ENCODE data around the gene SRRM2.

SRRM2 gene

GRCh38 chr16:2779151-2779920, 26.9 kb downstream of the SRRM2 start:
- no peak for DNase-seq

GRCh38 chr16:2779978-2780898, 27.8 kb downstream of the SRRM2 start:
- no peak for DNase-seq

- peak in 1 of 2 experiments; percentile 16 for DNase-seq
Observed at GRCh38 chr16:2782583-2783351, 30.3 kb downstream of the SRRM2 start.

DNA sequence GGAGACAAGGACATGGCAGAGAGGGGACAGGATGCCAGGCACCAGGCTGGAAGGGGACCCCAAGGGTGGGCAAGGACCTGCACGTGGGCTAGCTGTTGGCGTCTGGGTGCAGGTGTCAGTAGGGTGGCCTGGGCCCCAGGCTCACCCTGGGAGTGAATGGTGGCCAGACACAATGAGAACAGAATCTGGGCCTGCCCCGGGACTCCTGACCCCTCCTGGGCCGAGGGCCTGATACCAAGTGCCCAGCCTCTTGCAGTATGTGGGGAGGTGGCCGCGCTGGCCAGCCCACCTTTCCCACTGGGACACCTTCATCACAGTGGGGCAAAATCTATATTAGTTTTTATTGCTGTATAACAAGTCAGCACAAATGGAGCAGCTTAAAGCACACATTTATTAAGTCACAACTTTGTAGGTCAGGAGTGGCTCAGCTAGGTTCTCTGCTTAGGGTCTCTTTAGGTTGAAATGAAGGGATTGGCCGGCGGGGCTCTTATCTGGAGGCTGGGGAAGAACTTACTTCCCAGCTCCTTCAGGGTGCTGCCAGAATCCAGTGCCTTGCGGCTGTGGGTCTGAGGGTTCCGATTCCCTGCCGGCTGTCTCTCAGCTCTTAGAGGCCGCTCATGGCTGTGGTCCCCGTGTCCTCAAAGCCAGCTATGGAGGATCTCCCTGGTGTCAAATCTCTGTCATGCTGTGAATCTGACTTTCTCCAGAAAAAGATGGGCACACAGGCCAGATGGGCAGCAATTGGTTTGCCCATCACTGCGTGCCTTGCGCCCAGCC, 31.3 kb downstream of the SRRM2 start:
- no peak for DNase-seq

- DNase-seq = no peak
Observed at GRCh38 chr16:2784358-2785100, 32.1 kb downstream of the SRRM2 start.

DNA sequence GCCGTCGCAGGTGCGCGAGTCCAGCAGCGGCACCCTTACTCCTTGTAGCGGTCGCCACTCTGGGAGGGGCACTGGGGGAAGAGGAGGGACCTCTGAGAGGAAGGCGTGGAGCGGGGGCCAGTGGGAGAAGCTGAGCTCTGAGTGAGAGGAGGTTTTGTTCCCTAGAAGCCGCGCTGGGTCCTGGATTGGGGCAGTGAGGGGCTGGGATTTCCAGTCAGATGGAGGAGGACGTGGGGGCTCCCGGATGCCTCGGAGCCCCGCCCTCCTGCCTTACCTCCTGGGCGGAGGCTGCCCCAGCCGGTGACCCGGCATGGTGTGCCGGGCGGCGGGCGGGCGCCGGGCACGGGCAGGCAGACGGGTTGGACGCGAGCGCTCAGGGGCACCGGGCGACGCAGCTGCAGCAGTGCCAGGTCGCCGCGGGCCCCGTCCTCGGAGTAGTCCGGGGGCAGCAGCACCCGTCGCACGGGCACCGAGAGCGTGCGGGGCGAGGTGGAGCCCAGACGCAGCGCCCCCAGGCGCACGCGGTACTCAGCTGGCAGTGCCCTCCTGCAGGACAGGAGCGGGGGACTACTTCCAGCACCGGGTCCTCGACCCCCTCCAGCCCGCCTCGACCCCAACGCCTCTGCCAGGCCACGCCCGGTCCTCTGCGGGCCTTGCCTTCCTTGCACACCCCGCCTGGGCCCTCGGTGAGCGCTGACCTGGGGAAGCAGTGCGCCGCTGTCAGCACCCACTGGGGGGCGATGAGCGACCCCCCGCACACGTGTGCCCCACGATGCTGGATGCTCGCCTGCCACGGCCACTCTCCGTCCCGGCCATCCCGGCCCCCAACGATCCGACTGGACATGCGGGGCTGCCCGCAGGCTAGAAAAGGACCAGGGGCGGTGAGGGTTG, 32.9 kb downstream of the SRRM2 start:
- DNase-seq = no peak

- DNase-seq = no peak
Observed at GRCh38 chr16:2786061-2786825, 33.8 kb downstream of the SRRM2 start.

GRCh38 chr16:2786826-2787151, 34.4 kb downstream of the SRRM2 start:
- no peak for DNase-seq

GRCh38 chr16:2787406-2787805, 35.0 kb downstream of the SRRM2 start, which contains the start of gene PRSS33:
TSS of gene PRSS33 (minus strand) at chr16:2787560. CDS start at chr16:2786547, 1,013 bp downstream.
- DNase-seq = no peak

- DNase-seq = no peak
Observed at GRCh38 chr16:2787961-2788360, 35.5 kb downstream of the SRRM2 start.

GRCh38 chr16:2790631-2791030, 38.2 kb downstream of the SRRM2 start:
- no peak for DNase-seq

DNA sequence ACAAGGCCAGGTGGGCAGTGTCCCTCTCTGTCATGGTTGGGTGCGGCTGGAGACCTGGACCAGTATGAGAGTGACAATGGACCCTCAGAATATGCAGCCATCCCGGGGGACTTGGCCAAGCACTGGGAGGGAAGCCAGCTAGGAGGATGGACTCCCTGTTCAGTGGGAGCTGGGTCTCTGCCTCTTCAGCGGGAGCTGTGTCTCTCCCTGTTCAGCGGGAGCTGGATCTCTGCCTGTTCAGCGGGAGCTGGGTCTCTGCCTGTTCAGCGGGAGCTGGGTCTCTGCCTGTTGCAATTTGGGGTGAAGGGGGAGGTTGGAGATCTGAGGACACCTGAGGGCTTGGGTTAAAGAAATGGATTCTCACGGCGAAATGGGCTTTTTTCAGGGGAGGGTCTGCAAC, 38.7 kb downstream of the SRRM2 start:
- no peak for DNase-seq

DNA sequence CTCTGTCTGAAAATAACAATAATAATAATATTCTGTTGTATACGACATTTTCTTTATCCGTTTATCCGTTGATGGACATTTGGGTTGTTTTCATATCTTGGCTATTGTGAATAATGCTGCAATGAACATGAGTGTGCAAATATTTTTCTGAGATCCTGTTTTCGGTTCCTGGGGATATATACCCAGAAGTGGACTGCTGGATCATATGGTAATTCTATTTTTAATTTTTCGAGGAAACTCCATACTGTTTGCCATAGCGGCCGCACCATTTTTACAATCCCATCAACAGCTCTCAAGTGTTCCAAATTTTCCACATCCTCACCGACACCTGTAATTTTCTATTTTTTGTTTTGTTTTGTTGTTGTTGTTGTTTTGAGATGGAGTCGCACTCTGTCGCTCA, 40.5 kb downstream of the SRRM2 start:
- DNase-seq = no peak

- no peak for DNase-seq
Observed at GRCh38 chr16:2795395-2796143, 43.1 kb downstream of the SRRM2 start.

DNA sequence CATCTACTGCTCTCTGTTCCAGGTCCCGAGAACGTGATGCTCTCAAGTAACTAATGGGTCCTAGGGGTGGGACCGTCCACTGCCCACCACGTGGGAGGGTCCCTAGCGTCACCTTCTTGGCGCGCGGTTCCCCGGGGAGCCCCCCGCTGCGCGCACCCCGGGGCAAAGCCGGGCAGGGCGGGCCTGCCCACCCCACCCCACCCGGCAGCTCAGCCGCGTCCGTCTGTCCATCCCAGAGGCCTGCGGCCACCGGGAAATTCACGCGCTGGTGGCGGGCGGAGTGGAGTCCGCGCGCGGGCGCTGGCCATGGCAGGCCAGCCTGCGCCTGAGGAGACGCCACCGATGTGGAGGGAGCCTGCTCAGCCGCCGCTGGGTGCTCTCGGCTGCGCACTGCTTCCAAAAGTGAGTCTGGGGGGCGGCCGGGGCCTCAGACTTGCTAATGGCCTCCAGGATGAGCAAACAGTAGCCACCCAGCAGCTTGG, 46.3 kb downstream of the SRRM2 start:
- no peak for DNase-seq

DNA sequence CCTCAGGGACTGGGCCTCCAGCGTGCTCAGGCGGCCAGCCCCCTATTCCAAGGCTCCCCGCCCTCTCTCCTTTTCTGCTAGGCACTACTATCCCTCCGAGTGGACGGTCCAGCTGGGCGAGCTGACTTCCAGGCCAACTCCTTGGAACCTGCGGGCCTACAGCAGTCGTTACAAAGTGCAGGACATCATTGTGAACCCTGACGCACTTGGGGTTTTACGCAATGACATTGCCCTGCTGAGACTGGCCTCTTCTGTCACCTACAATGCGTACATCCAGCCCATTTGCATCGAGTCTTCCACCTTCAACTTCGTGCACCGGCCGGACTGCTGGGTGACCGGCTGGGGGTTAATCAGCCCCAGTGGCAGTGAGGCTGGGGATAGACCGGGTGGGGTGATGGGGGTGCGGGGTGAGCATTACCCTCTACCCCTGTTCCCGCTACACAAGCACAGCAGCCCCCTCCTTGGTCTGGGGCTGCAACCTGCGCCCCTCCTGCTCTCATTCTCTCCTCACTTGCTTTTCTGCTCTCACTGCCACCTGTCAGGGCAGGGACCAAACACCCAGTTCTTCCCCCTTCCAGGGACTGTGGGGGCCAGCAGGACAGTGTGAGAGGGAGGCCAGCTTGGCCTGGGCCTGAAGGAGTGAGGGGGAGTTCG, 46.9 kb downstream of the SRRM2 start:
- no peak for DNase-seq

DNA sequence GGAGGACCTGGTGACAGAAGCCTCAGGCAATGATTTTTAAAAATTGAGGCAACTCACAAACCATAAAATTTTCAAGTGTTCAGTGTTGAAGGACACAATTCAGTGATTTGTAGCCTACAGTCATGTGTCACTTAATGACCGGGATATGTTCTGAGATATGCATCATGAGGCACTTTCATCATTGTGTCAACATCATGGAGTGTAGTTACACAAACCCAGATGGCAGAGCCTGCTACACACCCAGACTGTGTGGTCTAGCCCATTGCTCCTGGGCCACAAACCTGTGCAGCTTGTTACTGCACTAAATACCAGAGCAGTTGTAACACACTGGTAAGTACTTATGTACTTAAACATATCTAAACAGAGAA, 47.4 kb downstream of the SRRM2 start:
- DNase-seq = peak; percentile 74 to 75

- no peak for DNase-seq
Observed at GRCh38 chr16:2803545-2804195, 51.2 kb downstream of the SRRM2 start.
